Activated T-helper 1 cell treated with anti-CD3 and anti-CD28 coated beads, Interleukin-12 subunit alpha, Interleukin-12 subunit beta, Interleukin-2, Interleukin-4 antibody, amounts not matched to agents 30 ng/mL and 10 ng/mL and 1 ng/mL, durations not matched to agents 14 hours and 24 hours and 36 hours (primary cell): ENCODE data around the gene PLAAT2. TPM values are rescaled to one million over a fixed set of nuclear protein-coding genes. Genes with fewer than 3 reads are reported as not detected.

Experiments used
- DNase-seq: peaks from one replicate; pipeline ENCODE4 v3.0.0; 2021; ENCODE audit warnings: low spot score
- H3K27ac Mint-ChIP-seq: one replicate; pipeline ENCODE4 v1.8.0; 2021; ENCODE audit warnings: mild to moderate bottlenecking, mixed read lengths
- H3K27me3 Mint-ChIP-seq: one replicate; pipeline ENCODE4 v1.8.0; 2022; ENCODE audit warnings: mild to moderate bottlenecking, moderate library complexity, mixed read lengths; ENCODE audit not compliant: insufficient read depth
- H3K36me3 Mint-ChIP-seq: one replicate; pipeline ENCODE4 v1.8.0; 2021; ENCODE audit warnings: low read depth, mixed read lengths
- H3K4me1 Mint-ChIP-seq: one replicate; pipeline ENCODE4 v1.8.0; 2021; ENCODE audit warnings: low read depth, mixed read lengths
- H3K4me3 Mint-ChIP-seq: one replicate; pipeline ENCODE4 v1.8.0; 2021; ENCODE audit warnings: mild to moderate bottlenecking, moderate library complexity, mixed read lengths
- H3K9me3 Mint-ChIP-seq: one replicate; pipeline ENCODE4 v1.8.0; 2021; ENCODE audit warnings: mixed read lengths
- intact Hi-C: fragments of 100-400 bp; cut with micrococcal nuclease; formaldehyde crosslinking; loops from one replicate; pipeline ENCODE4 v1.15.1; 2024
- total RNA-seq: library from RNA; stranded (reverse); gene quantifications from 2 replicates; pipeline ENCODE4 v1.2.3, GENCODE V29; 2022

PLAAT2 gene
- total RNA-seq, 1 donor from 2014 or later, result not detected

- H3K4me3 Mint-ChIP-seq, result peak overlapping the region; percentile 50
- no peaks in the 10 kb centered on the region for H3K9me3 Mint-ChIP-seq
- peak overlapping the region; percentile 93 for H3K27ac Mint-ChIP-seq
- H3K36me3 Mint-ChIP-seq, result no peaks in the 10 kb centered on the region
- intact Hi-C loops, result loop anchor here (1.0 to 5.0 kb wide), 8 partner anchors 14 to 200 kb away; partner anchors contain the start of genes ATL3, PLAAT3 and PLAAT5
- peaks cover 6% of the 10 kb centered on the region for H3K27me3 Mint-ChIP-seq
- H3K4me1 Mint-ChIP-seq, result peaks cover 36% of the 10 kb centered on the region
- peak; percentile 77 for DNase-seq
Measured at GRCh38 chr11:63567044-63567840, 4.1 kb upstream of the PLAAT2 start.

GRCh38 chr11:63564784-63565350 is 1.7 kb upstream of the PLAAT2 start:
- H3K4me1 Mint-ChIP-seq, result peaks cover 50% of the 10 kb centered on the region
- DNase-seq, result no peak
- intact Hi-C loops, result loop anchor here (1.0 to 5.0 kb wide), 4 partner anchors 11 to 117 kb away; partner anchors contain the start of genes PLAAT3, PLAAT5 and RTN3

GRCh38 chr11:63564056-63564774 is 1.0 kb upstream of the PLAAT2 start:
- H3K27ac Mint-ChIP-seq, result peak overlapping the region; percentile 64
- DNase-seq, result peak; percentile 58
- intact Hi-C loops, result loop anchor here (1.0 to 5.0 kb wide), 2 partner anchors 10 to 118 kb away; partner anchors contain the start of gene RTN3
- H3K9me3 Mint-ChIP-seq, result no peaks in the 10 kb centered on the region
- H3K36me3 Mint-ChIP-seq, result no peaks in the 10 kb centered on the region
- H3K27me3 Mint-ChIP-seq, result peaks cover 3% of the 10 kb centered on the region
- peaks cover 51% of the 10 kb centered on the region for H3K4me1 Mint-ChIP-seq
- H3K4me3 Mint-ChIP-seq, result peak overlapping the region; percentile 30

More at GRCh38 chr11:63564784-63565350, 1.7 kb upstream of the PLAAT2 start:
- H3K4me3 Mint-ChIP-seq, result peak overlapping the region; percentile 30
- no peak overlapping the region for H3K27ac Mint-ChIP-seq
- no peaks in the 10 kb centered on the region for H3K9me3 Mint-ChIP-seq
- H3K27me3 Mint-ChIP-seq, result peaks cover 3% of the 10 kb centered on the region
- no peaks in the 10 kb centered on the region for H3K36me3 Mint-ChIP-seq

DNA sequence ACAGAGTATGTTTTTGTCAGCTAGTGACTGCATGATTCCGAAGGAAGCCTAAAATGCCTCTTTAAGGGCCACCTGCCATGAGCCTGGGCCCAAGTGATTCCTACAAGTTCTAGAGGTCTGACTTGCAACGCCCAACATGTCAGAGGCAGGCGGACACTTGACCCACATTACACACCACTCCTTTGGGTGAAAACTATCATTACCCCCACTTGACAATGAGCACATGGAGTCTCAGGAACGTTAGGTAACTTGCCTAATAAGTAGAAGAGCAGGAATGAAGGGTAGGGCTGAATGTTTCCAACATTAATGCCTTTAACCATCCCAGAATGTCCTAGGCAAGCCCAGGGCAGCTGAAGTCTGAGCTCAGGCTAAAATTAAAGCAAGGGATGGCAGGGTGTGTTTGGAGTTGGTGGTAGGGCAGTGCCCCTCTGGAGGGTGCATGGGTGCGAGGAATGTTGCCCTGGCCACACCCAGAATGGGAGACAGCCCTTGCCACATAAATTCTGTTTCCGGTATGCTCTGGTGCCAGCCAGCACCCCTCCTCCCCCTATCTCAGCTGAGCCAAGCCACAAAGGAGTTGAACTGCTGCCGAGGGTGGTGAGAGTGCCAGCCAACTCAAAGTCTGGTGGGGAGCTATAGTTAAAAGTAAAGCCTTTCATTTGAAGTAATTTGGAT is 2.5 kb downstream of the PLAAT2 start:
- Mint-ChIP-seq H3K4me1 (peaks cover 37% of the 10 kb centered on the region), H3K36me3 (no peaks in the 10 kb centered on the region), H3K27me3 (peaks cover 5% of the 10 kb centered on the region), H3K9me3 (no peaks in the 10 kb centered on the region), H3K4me3 (no peak overlapping the region), H3K27ac (no peak overlapping the region)
- intact Hi-C loops, result loop anchor here (5.0 kb wide), 1 partner anchor 122 kb away; the partner anchor contains the start of gene RTN3
- no peak for DNase-seq

DNA sequence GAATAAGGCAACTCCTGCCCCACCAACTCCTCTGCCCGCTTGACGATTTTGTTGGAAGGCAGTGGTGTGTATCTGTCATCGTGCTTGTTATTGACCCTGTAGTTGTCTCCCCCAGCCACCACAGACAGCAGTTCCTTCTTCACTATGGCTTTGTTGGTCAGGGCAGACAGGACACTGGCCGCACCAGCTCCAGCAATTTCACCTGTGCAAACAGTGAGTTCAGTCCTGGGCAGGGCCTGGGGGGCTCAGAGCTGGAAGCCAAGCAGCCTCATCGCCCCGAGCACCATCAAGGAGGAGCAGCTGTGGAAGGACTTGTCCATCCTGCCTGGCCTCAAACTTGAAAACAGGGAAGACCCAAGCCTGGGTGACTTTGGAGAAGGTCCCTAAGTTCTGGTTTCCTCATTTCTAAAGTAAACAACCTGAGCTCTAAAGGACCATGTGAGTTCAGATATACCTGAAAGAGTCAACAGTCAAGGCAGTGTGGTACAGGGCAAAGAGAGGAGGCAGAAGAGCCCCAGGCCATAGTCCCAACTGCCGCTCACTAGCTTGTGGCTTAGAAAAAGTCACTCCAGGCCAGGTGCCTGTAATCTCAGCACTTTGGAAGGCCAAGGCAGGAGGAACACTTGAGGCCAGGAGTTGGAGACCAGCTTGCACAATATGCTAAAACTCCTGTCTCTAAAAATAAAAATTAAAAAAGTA is 4.6 kb downstream of the PLAAT2 start:
- DNase-seq, result no peak
- Mint-ChIP-seq H3K9me3 (no peaks in the 10 kb centered on the region), H3K27me3 (peaks cover 5% of the 10 kb centered on the region), H3K27ac (no peak overlapping the region), H3K4me1 (peaks cover 32% of the 10 kb centered on the region), H3K36me3 (peaks cover 3% of the 10 kb centered on the region), H3K4me3 (no peak overlapping the region)
- intact Hi-C loops, result no loop called here

- H3K36me3 Mint-ChIP-seq, result peaks cover 3% of the 10 kb centered on the region
- peaks cover 36% of the 10 kb centered on the region for H3K4me1 Mint-ChIP-seq
- H3K27me3 Mint-ChIP-seq, result peaks cover 5% of the 10 kb centered on the region
- no peak overlapping the region for H3K4me3 Mint-ChIP-seq
- intact Hi-C loops, result no loop called here
- H3K9me3 Mint-ChIP-seq, result no peaks in the 10 kb centered on the region
- no peak for DNase-seq
- H3K27ac Mint-ChIP-seq, result no peak overlapping the region
Measured at GRCh38 chr11:63557570-63557969, 5.6 kb downstream of the PLAAT2 start.

DNA sequence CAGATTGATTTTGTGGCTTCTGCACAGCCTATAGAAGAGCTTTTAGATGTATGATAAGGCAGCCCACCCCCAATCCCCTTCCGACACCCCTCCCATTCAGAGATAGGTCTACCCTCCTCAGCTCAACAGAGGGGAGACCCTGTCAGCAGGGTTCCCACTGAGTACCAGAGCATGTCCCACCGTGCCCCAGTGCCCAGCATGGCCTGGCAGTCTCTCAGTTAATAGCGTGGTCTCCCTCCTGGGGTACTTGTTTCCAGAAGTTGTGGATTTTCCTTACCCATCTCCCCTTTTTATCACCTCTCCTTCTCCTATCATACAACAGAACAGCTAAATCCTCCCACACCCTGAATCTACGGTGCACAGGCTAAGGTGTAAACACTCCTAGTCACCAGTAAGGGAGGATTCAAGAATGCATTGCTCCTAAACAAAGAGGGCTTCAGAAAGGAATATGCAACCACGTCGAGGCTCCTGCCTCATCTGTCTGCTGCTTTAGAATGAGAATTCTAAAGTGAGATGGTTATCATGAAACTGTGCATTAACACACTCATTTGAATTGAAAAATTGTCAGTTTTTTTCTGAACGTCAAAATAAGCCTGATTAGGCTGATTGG is 6.7 kb downstream of the PLAAT2 start:
- intact Hi-C loops, result no loop called here
- peaks cover 3% of the 10 kb centered on the region for H3K27me3 Mint-ChIP-seq
- no peaks in the 10 kb centered on the region for H3K9me3 Mint-ChIP-seq
- no peak for DNase-seq
- no peak overlapping the region for H3K4me3 Mint-ChIP-seq
- peaks cover 3% of the 10 kb centered on the region for H3K36me3 Mint-ChIP-seq
- H3K4me1 Mint-ChIP-seq, result peaks cover 43% of the 10 kb centered on the region
- H3K27ac Mint-ChIP-seq, result no peak overlapping the region

- H3K27ac Mint-ChIP-seq, result no peak overlapping the region
- DNase-seq, result no peak
- H3K4me1 Mint-ChIP-seq, result peaks cover 36% of the 10 kb centered on the region
- H3K4me3 Mint-ChIP-seq, result no peak overlapping the region
- no peaks in the 10 kb centered on the region for H3K9me3 Mint-ChIP-seq
- intact Hi-C loops, result loop anchor here (1.0 kb wide), 1 partner anchor 9 kb away; no protein-coding TSS in a partner anchor
- peaks cover 3% of the 10 kb centered on the region for H3K36me3 Mint-ChIP-seq
- peaks cover 1% of the 10 kb centered on the region for H3K27me3 Mint-ChIP-seq
Measured at GRCh38 chr11:63554877-63555223, 8.3 kb downstream of the PLAAT2 start.

- peak; percentile 53 for DNase-seq
- Mint-ChIP-seq H3K9me3 (no peaks in the 10 kb centered on the region), H3K4me3 (peak overlapping the region; percentile 62), H3K36me3 (peaks cover 3% of the 10 kb centered on the region), H3K27ac (peak overlapping the region; percentile 88), H3K27me3 (peaks cover 1% of the 10 kb centered on the region), H3K4me1 (peaks cover 35% of the 10 kb centered on the region)
- intact Hi-C loops, result loop anchor here (1.0 kb wide), 3 partner anchors 11 to 18 kb away; no protein-coding TSS in a partner anchor
Measured at GRCh38 chr11:63553759-63554158, 9.4 kb downstream of the PLAAT2 start.

DNA sequence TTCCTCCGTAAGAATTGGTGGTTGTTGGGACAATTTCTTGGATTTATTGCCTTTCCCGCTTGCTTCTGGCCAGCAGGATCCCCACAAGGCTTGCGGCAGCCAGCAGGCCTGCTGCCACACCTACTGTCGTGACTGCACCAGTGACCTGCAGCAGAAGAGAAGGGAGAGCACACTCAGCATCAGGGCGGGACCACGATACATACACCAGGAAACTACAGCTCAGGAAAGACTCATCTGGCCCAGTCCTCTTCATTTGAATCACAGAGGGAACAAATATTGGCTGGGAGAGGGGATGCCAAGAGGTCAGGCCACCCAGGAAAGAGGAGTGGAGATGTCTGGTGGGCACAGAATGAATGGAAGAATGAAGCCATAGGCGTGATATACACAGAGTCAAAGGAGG is 10.3 kb downstream of the PLAAT2 start:
- peak overlapping the region; percentile 32 for H3K4me3 Mint-ChIP-seq
- intact Hi-C loops, result loop anchor here (1.0 kb wide), 2 partner anchors 14 to 18 kb away; no protein-coding TSS in a partner anchor
- peaks cover 1% of the 10 kb centered on the region for H3K27me3 Mint-ChIP-seq
- H3K4me1 Mint-ChIP-seq, result peaks cover 35% of the 10 kb centered on the region
- no peaks in the 10 kb centered on the region for H3K9me3 Mint-ChIP-seq
- H3K27ac Mint-ChIP-seq, result peak overlapping the region; percentile 31
- no peak for DNase-seq
- H3K36me3 Mint-ChIP-seq, result peaks cover 6% of the 10 kb centered on the region

- Mint-ChIP-seq H3K27me3 (no peaks in the 10 kb centered on the region), H3K9me3 (no peaks in the 10 kb centered on the region), H3K27ac (no peak overlapping the region), H3K36me3 (peaks cover 7% of the 10 kb centered on the region), H3K4me3 (no peak overlapping the region), H3K4me1 (peaks cover 35% of the 10 kb centered on the region)
- no peak for DNase-seq
- intact Hi-C loops, result no loop called here
Measured at GRCh38 chr11:63551889-63552266, 11.3 kb downstream of the PLAAT2 start.
